Measurements from ENCODE around the gene APBA1. TPM values are rescaled to one million over a fixed set of nuclear protein-coding genes. Genes with fewer than 3 reads are reported as not detected.
A peak's percentile ranks its signal among the peaks of the same experiment; 100 is the strongest.

Gene APBA1
- total RNA-seq, 1 donor from 2014 or later = 4.3 TPM

DNA sequence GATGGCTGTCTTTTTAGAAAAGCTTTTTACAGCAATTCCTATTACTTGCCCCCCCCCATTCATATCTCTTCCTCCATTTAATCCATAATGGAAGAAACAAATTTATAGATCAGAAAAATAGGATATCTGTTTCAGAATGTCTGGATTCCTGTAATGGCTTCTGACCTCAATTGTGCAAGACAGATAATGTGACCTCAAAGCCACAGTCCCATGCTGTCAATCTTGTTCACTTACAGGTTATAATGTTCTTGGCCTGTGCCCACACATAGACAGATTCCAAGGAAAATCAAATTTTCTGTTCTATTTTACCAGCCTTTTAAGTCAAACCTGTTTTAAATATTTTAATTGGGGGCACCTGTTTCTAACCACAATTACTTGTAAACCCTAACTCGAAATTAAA lies 203.8 kb downstream of the APBA1 start:
- no peaks in the 10 kb centered on the region for H3K9me3 ChIP-seq
- intact Hi-C loops (cut with DNase I) = no loop called here
- TF ChIP-seq, protein P1, sequence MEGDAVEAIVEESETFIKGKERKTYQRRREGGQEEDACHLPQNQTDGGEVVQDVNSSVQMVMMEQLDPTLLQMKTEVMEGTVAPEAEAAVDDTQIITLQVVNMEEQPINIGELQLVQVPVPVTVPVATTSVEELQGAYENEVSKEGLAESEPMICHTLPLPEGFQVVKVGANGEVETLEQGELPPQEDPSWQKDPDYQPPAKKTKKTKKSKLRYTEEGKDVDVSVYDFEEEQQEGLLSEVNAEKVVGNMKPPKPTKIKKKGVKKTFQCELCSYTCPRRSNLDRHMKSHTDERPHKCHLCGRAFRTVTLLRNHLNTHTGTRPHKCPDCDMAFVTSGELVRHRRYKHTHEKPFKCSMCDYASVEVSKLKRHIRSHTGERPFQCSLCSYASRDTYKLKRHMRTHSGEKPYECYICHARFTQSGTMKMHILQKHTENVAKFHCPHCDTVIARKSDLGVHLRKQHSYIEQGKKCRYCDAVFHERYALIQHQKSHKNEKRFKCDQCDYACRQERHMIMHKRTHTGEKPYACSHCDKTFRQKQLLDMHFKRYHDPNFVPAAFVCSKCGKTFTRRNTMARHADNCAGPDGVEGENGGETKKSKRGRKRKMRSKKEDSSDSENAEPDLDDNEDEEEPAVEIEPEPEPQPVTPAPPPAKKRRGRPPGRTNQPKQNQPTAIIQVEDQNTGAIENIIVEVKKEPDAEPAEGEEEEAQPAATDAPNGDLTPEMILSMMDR (IDR thresholded peaks at IDR 0.05) = no peak
- ATAC-seq (no peak), DNase-seq (no peak)
- no peaks in the 10 kb centered on the region for H3K36me3 ChIP-seq
- no peaks in the 10 kb centered on the region for H3K27me3 ChIP-seq (ENCODE audit: low read depth)
- H3K27ac ChIP-seq = no peak overlapping the region
- no peaks in the 10 kb centered on the region for H3K4me1 ChIP-seq
- H3K4me3 ChIP-seq = no peak overlapping the region

DNA sequence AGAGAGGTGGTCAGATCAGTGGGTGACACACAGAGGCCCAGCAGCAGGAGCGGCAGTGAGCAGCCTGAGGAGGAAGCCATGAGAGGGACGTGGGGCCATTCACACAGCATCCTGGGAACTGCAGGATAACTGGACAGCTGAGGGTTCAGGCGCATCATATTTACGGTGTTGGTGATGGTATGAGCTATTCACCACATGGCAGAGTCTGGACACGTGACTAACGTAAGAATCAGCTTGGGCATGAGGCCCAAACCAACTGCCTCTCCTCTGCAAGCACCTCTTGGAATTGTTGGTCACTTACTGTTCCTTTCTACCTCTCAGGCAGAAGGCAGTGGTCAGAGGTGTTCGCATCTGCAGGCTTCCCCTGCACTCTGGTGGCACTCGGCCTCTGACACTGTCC lies 206.0 kb downstream of the APBA1 start:
- DNase-seq (no peak), ATAC-seq (no peak)
- Histone ChIP-seq H3K4me1 (no peaks in the 10 kb centered on the region), H3K9me3 (no peaks in the 10 kb centered on the region), H3K4me3 (no peak overlapping the region), H3K27ac (no peak overlapping the region), H3K36me3 (no peaks in the 10 kb centered on the region), H3K27me3 (ENCODE audit: low read depth) (no peaks in the 10 kb centered on the region)
- intact Hi-C loops (cut with DNase I) = no loop called here
- TF ChIP-seq, protein P1 (IDR thresholded peaks at IDR 0.05) = no peak

DNA sequence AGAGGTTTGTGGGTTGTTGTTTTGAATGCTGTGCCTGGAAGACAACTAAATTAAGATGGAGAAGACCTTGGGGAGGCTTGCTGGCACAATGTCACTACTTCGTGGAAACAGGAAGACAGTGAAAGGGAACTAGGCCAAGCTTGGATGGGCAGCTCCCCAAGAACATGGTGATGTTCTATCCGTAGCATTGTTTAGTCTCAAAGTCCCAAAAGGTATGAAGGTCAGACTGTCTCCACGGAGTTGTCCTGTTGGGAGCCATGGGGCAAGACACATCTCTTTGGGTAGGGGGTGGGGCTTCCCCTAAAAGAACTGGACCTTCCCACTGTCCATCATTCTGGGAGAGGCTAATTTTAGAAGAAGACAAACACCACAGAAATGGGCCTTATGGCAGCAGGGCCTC lies 206.7 kb downstream of the APBA1 start:
- TF ChIP-seq, protein P1 (IDR thresholded peaks at IDR 0.05) = no peak
- intact Hi-C loops (cut with DNase I) = no loop called here
- H3K4me1 ChIP-seq = no peaks in the 10 kb centered on the region
- H3K27me3 ChIP-seq (ENCODE audit: low read depth) = no peaks in the 10 kb centered on the region
- no peak overlapping the region for H3K4me3 ChIP-seq
- DNase-seq (no peak), ATAC-seq (peak in 1 of 2 donors; percentile 30)
- H3K9me3 ChIP-seq = no peaks in the 10 kb centered on the region
- no peak overlapping the region for H3K27ac ChIP-seq
- no peaks in the 10 kb centered on the region for H3K36me3 ChIP-seq

DNA sequence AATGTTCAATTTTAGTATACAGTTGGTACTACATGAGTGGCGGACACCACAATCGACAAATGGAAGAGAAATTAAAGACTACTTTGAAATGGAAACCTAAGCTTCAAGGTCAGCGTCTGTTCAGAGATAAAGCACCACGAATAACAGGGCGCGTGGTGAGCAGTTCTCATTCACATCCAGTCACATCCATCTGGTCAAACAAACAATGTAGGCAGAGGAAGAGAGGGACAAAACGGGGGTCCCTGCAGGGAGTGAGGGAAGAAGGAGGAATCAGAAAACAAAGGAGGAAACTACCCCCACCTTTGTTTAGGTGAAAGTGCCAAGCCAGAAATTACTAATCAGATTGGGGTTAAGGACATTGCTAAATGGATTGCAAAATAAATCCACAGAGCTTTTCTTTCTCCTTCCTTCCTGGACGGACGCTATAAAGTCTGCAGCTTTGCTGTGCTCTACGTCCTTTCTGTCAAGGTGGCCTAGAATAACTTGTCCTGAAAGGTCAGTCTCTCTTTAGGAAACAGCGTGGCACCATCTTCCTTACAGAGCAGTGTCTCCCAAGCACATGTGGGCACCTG lies 208.6 kb downstream of the APBA1 start:
- Histone ChIP-seq H3K27ac (no peak overlapping the region), H3K27me3 (ENCODE audit: low read depth) (no peaks in the 10 kb centered on the region), H3K36me3 (no peaks in the 10 kb centered on the region), H3K9me3 (no peaks in the 10 kb centered on the region), H3K4me3 (no peak overlapping the region), H3K4me1 (no peaks in the 10 kb centered on the region)
- ATAC-seq (no peak), DNase-seq (no peak)
- TF ChIP-seq, protein P1 (IDR thresholded peaks at IDR 0.05) = no peak
- intact Hi-C loops (cut with DNase I) = no loop called here

DNA sequence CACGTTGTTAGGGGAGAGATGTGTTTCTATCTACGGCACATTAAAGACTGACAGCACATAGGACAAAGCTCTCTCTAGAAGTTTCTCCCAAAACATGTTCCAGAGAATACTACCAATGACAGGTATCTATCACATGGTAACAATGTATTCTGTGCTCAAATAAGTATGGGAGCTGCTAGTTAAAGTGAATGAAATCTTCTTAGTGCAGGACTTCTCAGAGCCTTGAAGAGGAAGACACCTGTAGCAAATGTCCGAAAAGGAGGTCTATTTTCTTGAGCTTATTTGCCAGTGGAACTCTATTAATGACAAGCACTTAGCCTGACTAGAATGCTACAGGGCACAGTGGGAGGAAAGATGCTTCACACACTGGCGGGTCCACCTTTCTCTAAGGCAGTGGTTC lies 209.8 kb downstream of the APBA1 start:
- Histone ChIP-seq H3K27ac (no peak overlapping the region), H3K27me3 (ENCODE audit: low read depth) (no peaks in the 10 kb centered on the region), H3K9me3 (no peaks in the 10 kb centered on the region), H3K36me3 (no peaks in the 10 kb centered on the region), H3K4me3 (no peak overlapping the region), H3K4me1 (no peaks in the 10 kb centered on the region)
- ATAC-seq (no peak), DNase-seq (no peak)
- TF ChIP-seq, protein P1 (IDR thresholded peaks at IDR 0.05) = no peak
- intact Hi-C loops (cut with DNase I) = no loop called here
